Glutamatergic neuron (in vitro differentiated cells): ENCODE results near the gene ARMS2. TPM values are rescaled to one million over a fixed set of nuclear protein-coding genes. Genes with fewer than 3 reads are reported as not detected.
A peak's percentile ranks its signal among the peaks of the same experiment; 100 is the strongest.

ENCODE experiments used
- DNase-seq: peaks from one replicate; pipeline ENCODE4 v3.0.0; 2022
- H3K27ac Mint-ChIP-seq: one replicate; pipeline ENCODE4 v1.8.0; 2020; ENCODE audit warnings: mild to moderate bottlenecking, mixed read lengths, inconsistent platforms; ENCODE audit not compliant: unreplicated experiment
- H3K27me3 Mint-ChIP-seq: one replicate; pipeline ENCODE4 v1.8.0; 2020; ENCODE audit warnings: mild to moderate bottlenecking, moderate library complexity, mixed read lengths, inconsistent platforms; ENCODE audit not compliant: unreplicated experiment
- H3K36me3 Mint-ChIP-seq: one replicate; pipeline ENCODE4 v1.8.0; 2020; ENCODE audit warnings: mild to moderate bottlenecking, mixed read lengths, inconsistent platforms; ENCODE audit not compliant: unreplicated experiment
- H3K4me1 Mint-ChIP-seq: one replicate; pipeline ENCODE4 v1.8.0; 2020; ENCODE audit warnings: mild to moderate bottlenecking, low read depth, mixed read lengths, inconsistent platforms; ENCODE audit not compliant: unreplicated experiment
- H3K4me3 Mint-ChIP-seq: one replicate; pipeline ENCODE4 v1.8.0; 2020; ENCODE audit warnings: mild to moderate bottlenecking, mixed read lengths, inconsistent platforms; ENCODE audit not compliant: unreplicated experiment
- H3K9me3 Mint-ChIP-seq: one replicate; pipeline ENCODE4 v1.8.0; 2020; ENCODE audit warnings: mild to moderate bottlenecking, moderate library complexity, mixed read lengths, inconsistent platforms; ENCODE audit not compliant: unreplicated experiment
- CTCF ChIP-seq: fragments of 200-600 bp; sonication (generic); IDR thresholded peaks from one replicate; pipeline ENCODE4 v1.5.0; 2021; ENCODE audit not compliant: partially characterized antibody, unreplicated experiment
- total RNA-seq: library from RNA; stranded (reverse); fragmentation: NEBNext Ultra II Directional; extraction: Animal tissue kit (Norgen Biotek cat#: 25700); gene quantifications from one replicate; pipeline ENCODE4 v1.2.1, GENCODE V29; 2021; ENCODE audit not compliant: unreplicated experiment

ARMS2 gene
- total RNA-seq, 1 donor from 2014 or later: not detected

- Mint-ChIP-seq H3K4me1 (peaks cover 17% of the 10 kb centered on the region), H3K27me3 (peaks cover 2% of the 10 kb centered on the region), H3K9me3 (no peaks in the 10 kb centered on the region), H3K4me3 (no peak overlapping the region), H3K27ac (no peak overlapping the region), H3K36me3 (no peaks in the 10 kb centered on the region)
- no peak for DNase-seq
- no peak for TF ChIP-seq CTCF
Observed at GRCh38 chr10:122422266-122422989, 32.0 kb upstream of the ARMS2 start.

- no peak for DNase-seq
- Mint-ChIP-seq H3K4me1 (peaks cover 17% of the 10 kb centered on the region), H3K4me3 (no peak overlapping the region), H3K36me3 (no peaks in the 10 kb centered on the region), H3K9me3 (no peaks in the 10 kb centered on the region), H3K27me3 (peaks cover 2% of the 10 kb centered on the region), H3K27ac (no peak overlapping the region)
- TF ChIP-seq CTCF: no peak
Observed at GRCh38 chr10:122424059-122424458, 30.4 kb upstream of the ARMS2 start.

- no peak for TF ChIP-seq CTCF
- H3K27ac Mint-ChIP-seq: no peak overlapping the region
Observed at GRCh38 chr10:122426829-122427228, 27.6 kb upstream of the ARMS2 start.

GRCh38 chr10:122427280-122427679 is 27.2 kb upstream of the ARMS2 start:
- Mint-ChIP-seq H3K4me1 (peaks cover 8% of the 10 kb centered on the region), H3K9me3 (no peaks in the 10 kb centered on the region), H3K36me3 (no peaks in the 10 kb centered on the region), H3K4me3 (no peak overlapping the region), H3K27ac (no peak overlapping the region), H3K27me3 (no peaks in the 10 kb centered on the region)
- no peak for TF ChIP-seq CTCF
- no peak for DNase-seq

More at GRCh38 chr10:122426829-122427228, 27.6 kb upstream of the ARMS2 start:
- Mint-ChIP-seq H3K4me3 (no peak overlapping the region), H3K4me1 (peaks cover 8% of the 10 kb centered on the region), H3K9me3 (no peaks in the 10 kb centered on the region), H3K27me3 (peaks cover under 1% of the 10 kb centered on the region), H3K36me3 (no peaks in the 10 kb centered on the region)
- DNase-seq: no peak

GRCh38 chr10:122435212-122435827 is 19.1 kb upstream of the ARMS2 start:
- peaks cover 12% of the 10 kb centered on the region for H3K36me3 Mint-ChIP-seq
- H3K9me3 Mint-ChIP-seq: no peaks in the 10 kb centered on the region
- no peak overlapping the region for H3K27ac Mint-ChIP-seq
- TF ChIP-seq CTCF: peak; percentile 85
- DNase-seq: no peak
- H3K4me1 Mint-ChIP-seq: no peaks in the 10 kb centered on the region
- H3K27me3 Mint-ChIP-seq: no peaks in the 10 kb centered on the region
- H3K4me3 Mint-ChIP-seq: no peak overlapping the region
